B cell (primary cell): Measurements from ENCODE around the gene STK11. TPM values are rescaled to one million over a fixed set of nuclear protein-coding genes. Genes with fewer than 3 reads are reported as not detected.
A peak's percentile ranks its signal among the peaks of the same experiment; 100 is the strongest.

Source experiments
- ATAC-seq: fragments of 200-7000 bp; cut with Tn5 transposase; one replicate; pipeline ENCODE4 v1.10.0; 2021; ENCODE audit warnings: low read depth, mild to moderate bottlenecking, moderate number of reproducible peaks, moderate library complexity
- CTCF ChIA-PET: fragments of 350-600 bp; sonication (Branson Sonifier 250); formaldehyde crosslinking; loops from one replicate; lab custom pipeline; 2021; ENCODE audit warnings: antibody characterized with exemption, inconsistent platforms; lab: Charles Lee
- POLR2A ChIA-PET: fragments of 350-600 bp; sonication (Branson Sonifier 250); formaldehyde crosslinking; loops from one replicate; lab custom pipeline; 2021; ENCODE audit warnings: antibody characterized with exemption; lab: Charles Lee
- DNase-seq: peaks from one replicate; pipeline ENCODE4 v3.0.0; 2013
- H2AFZ ChIP-seq: 2 replicates; pipeline ENCODE4 v1.6.1; 2012; ENCODE audit warnings: mild to moderate bottlenecking, low read depth, low read length; ENCODE audit not compliant: insufficient read depth, poor library complexity, severe bottlenecking
- H3K27ac ChIP-seq, 2 donors: 1 replicate in 1 of 2; 2 replicates in 1 of 2; pipeline ENCODE4 v1.5.1; 2012 to 2013; ENCODE audit warnings: low read length in 2 of 2, mild to moderate bottlenecking in 2 of 2, moderate library complexity in 1 of 2
- H3K27me3 ChIP-seq, 4 experiments: fragments of 200-600 bp in 1 of 4; sonication (generic) in 1 of 4; replicated peaks in 1 of 4; 1 replicate in 2 of 4; 2 replicates in 2 of 4; pipeline versions ENCODE4 v1.6.1 to v1.7.0; 2013 to 2016; ENCODE audit warnings: low read length in 3 of 4, mild to moderate bottlenecking in 2 of 4, mixed read lengths in 1 of 4, moderate library complexity in 1 of 4; ENCODE audit not compliant: insufficient read depth in 4 of 4, control insufficient read depth in 3 of 4; ENCODE audit errors: control extremely low read depth in 1 of 4
- H3K36me3 ChIP-seq, 2 experiments: replicated peaks in 1 of 2; 1 replicate in 1 of 2; 2 replicates in 1 of 2; pipeline versions ENCODE4 v1.6.1 to v1.7.1; 2013; ENCODE audit warnings: low read length in 1 of 2; ENCODE audit not compliant: insufficient read depth in 2 of 2, control insufficient read depth in 1 of 2; ENCODE audit errors: control extremely low read depth in 1 of 2, extremely low read depth in 1 of 2
- H3K4me1 ChIP-seq, 2 donors: fragments of 200-600 bp in 1 of 2; sonication (generic) in 1 of 2; 1 replicate in 1 of 2; 2 replicates in 1 of 2; pipeline versions ENCODE4 v1.5.1 to v1.6.1; 2013 to 2017; ENCODE audit warnings: low read length in 2 of 2; ENCODE audit not compliant: control insufficient read depth in 2 of 2, insufficient read depth in 2 of 2
- H3K4me2 ChIP-seq: replicated peaks from 2 replicates; pipeline ENCODE3; 2012; ENCODE audit warnings: mild to moderate bottlenecking, low read depth, low read length; ENCODE audit not compliant: poor library complexity, severe bottlenecking
- H3K4me3 ChIP-seq, 5 experiments: fragments of 200-600 bp in 1 of 5; sonication (generic) in 1 of 5; 1 replicate in 3 of 5; 2 replicates in 2 of 5; pipeline versions ENCODE4 v1.5.1 to v1.7.0; 2011 to 2016; ENCODE audit warnings: low read length in 4 of 5, mild to moderate bottlenecking in 4 of 5, low read depth in 2 of 5, control low read depth in 1 of 5, moderate library complexity in 1 of 5; ENCODE audit not compliant: insufficient read depth in 1 of 5; ENCODE audit errors: control extremely low read depth in 1 of 5, extremely low read depth in 1 of 5
- H3K79me2 ChIP-seq: fragments of 200-600 bp; sonication (generic); one replicate; pipeline ENCODE4 v1.6.0; 2016; ENCODE audit warnings: low read length; ENCODE audit not compliant: control insufficient read depth, insufficient read depth
- H3K9ac ChIP-seq: fragments of 200-600 bp; sonication (generic); 2 replicates; pipeline ENCODE4 v1.6.1; 2017; ENCODE audit warnings: mild to moderate bottlenecking, low read length, moderate library complexity
- H3K9me3 ChIP-seq, 3 donors: one replicate each; pipeline versions ENCODE4 v1.6.1 to v1.7.1; 2013; ENCODE audit warnings: low read length in 2 of 3; ENCODE audit not compliant: control insufficient read depth in 2 of 3, insufficient read depth in 1 of 3; ENCODE audit errors: control extremely low read depth in 1 of 3
- H4K20me1 ChIP-seq: 2 replicates; pipeline ENCODE4 v1.6.0; 2012; ENCODE audit warnings: mild to moderate bottlenecking, low read length; ENCODE audit not compliant: insufficient read depth, control insufficient read depth, poor library complexity, severe bottlenecking
- H3K27ac Mint-ChIP-seq: one replicate; pipeline ENCODE4 v1.8.0; 2021; ENCODE audit warnings: mixed read lengths
- H3K27me3 Mint-ChIP-seq: one replicate; pipeline ENCODE4 v1.8.0; 2021; ENCODE audit warnings: mixed read lengths
- H3K4me1 Mint-ChIP-seq: one replicate; pipeline ENCODE4 v1.8.0; 2021; ENCODE audit warnings: mixed read lengths
- H3K4me3 Mint-ChIP-seq: one replicate; pipeline ENCODE4 v1.8.0; 2021; ENCODE audit warnings: mixed read lengths
- H3K9me3 Mint-ChIP-seq: one replicate; pipeline ENCODE4 v1.8.0; 2022; ENCODE audit warnings: mixed read lengths; ENCODE audit not compliant: insufficient read depth
- CTCF ChIP-seq: fragments of 200-600 bp; IDR thresholded peaks from one replicate; pipeline ENCODE4 v1.8.0; 2022; ENCODE audit warnings: antibody characterized with exemption, mild to moderate bottlenecking
- EZH2 ChIP-seq: IDR thresholded peaks from 2 replicates; pipeline ENCODE4 v1.6.1; 2012; ENCODE audit warnings: borderline replicate concordance, low read depth, mild to moderate bottlenecking, moderate library complexity, low read length; ENCODE audit not compliant: insufficient read depth, poor library complexity, severe bottlenecking
- WGBS: methylation state at CpG from one replicate; pipeline ENCODE4 v1.1.5; 2013; ENCODE audit warnings: missing lambda C conversion rate; ENCODE audit not compliant: insufficient coverage; 5-methylcytosine and 5-hydroxymethylcytosine counted together
- intact Hi-C: fragments of 100-400 bp; cut with micrococcal nuclease; formaldehyde crosslinking; loops from one replicate; pipeline ENCODE4 v1.10.0; 2022
- polyA plus RNA-seq: library from polyadenylated mRNA; depleted of rRNA; stranded (reverse); fragments of >200 nt; gene quantifications from 2 replicates; pipeline ENCODE4 v1.2.3, GENCODE V29; 2012
- total RNA-seq, 2 donors: library from RNA; stranded (reverse); fragments of 120-200 nt in 1 of 2; gene quantifications; 1 replicate in 1 of 2; 2 replicates in 1 of 2; pipeline versions ENCODE4 v1.2.3 to v1.2.4, GENCODE V29; 2013 to 2022

The STK11 gene
- total and polyA plus RNA-seq, 2 donors (not counting 1 experiment from before 2014, with no cell fraction given): 87.9 to 89.9 TPM

- H3K9me3 Mint-ChIP-seq: no peaks in the 10 kb centered on the region
- peak within 1 kb of the TSS; percentile 95 for H3K4me3 Mint-ChIP-seq
- Histone ChIP-seq H3K4me2 (peak within 1 kb of the TSS; percentile 83), H3K9ac (peak within 1 kb of the TSS; percentile 73), H2AFZ (no peak within 1 kb of the TSS), H4K20me1 (peaks cover 67% of the 10 kb centered on the region), H3K4me3 (peak within 1 kb of the TSS; percentile 75 to 96 (median 85)), H3K9me3 (no peaks in the 10 kb centered on the region), H3K27me3 (no peaks in the 10 kb centered on the region), H3K4me1 (peaks cover 67 to 86% of the 10 kb centered on the region in 2 donors), H3K27ac (peak within 1 kb of the TSS; percentile 88 to 92), H3K36me3 (peaks cover 9 to 42% of the 10 kb centered on the region in 2 experiments), H3K79me2 (peaks cover 65% of the 10 kb centered on the region)
- TF ChIP-seq CTCF: no peak
- no peak for TF ChIP-seq EZH2
- ChIA-PET CTCF (interaction anchor here (0.6 to 10.0 kb wide), 11 partner anchors 8 to 156 kb away, joined by 3 to 658 read pairs (median 3); partner anchors contain the start of genes ATP5F1D and NDUFS7), POLR2A (interaction anchor here (0.5 to 11.0 kb wide), 34 partner anchors 11 to 1975 kb away, joined by 3 to 402 read pairs (median 4); partner anchors contain the start of genes ATP5F1D, CBARP, GPX4 and NCLN)
- peaks cover 80% of the 10 kb centered on the region for H3K4me1 Mint-ChIP-seq
- ATAC-seq: peak; percentile 66
- no peaks in the 10 kb centered on the region for H3K27me3 Mint-ChIP-seq
- whole genome bisulfite sequencing: under 1% methylated on average over 50 of the region's 50 CpGs
- peak within 1 kb of the TSS; percentile 95 for H3K27ac Mint-ChIP-seq
- DNase-seq: peak; percentile 100
- intact Hi-C loops: loop anchor here (1.0 to 5.0 kb wide), 3 partner anchors 9 to 222 kb away; partner anchors contain the start of genes GPX4, PCSK4 and REEP6
Measured at GRCh38 chr19:1269065-1269477, 63.5 kb downstream of the STK11 start, which contains the start of gene CIRBP. TSS of gene CIRBP (plus strand) at chr19:1269332. CDS start at chr19:1270934, 1,602 bp downstream.
